OCI-LY7 (cell line): ENCODE data around the gene MMP1. TPM values are rescaled to one million over a fixed set of nuclear protein-coding genes. Genes with fewer than 3 reads are reported as not detected.

Experiments used
- BruUV-seq: library from RNA; stranded (reverse); fragments of 400-500 nt; replicated peaks from 2 replicates; lab custom pipeline; 2021; lab: Mats Ljungman, UMichigan
- CTCF ChIA-PET: fragments of 300-600 bp; sonication (Branson Sonifier 250); formaldehyde crosslinking; loops from one replicate; lab custom pipeline; 2022; ENCODE audit warnings: antibody characterized with exemption; ENCODE audit not compliant: unreplicated experiment; lab: Charles Lee
- POLR2A ChIA-PET: fragments of 300-600 bp; sonication (Branson Sonifier 250); formaldehyde crosslinking; loops from one replicate; lab custom pipeline; 2022; ENCODE audit warnings: antibody characterized with exemption; lab: Charles Lee
- DNase-seq: peaks from one replicate; pipeline ENCODE4 v3.0.0-alpha.2; 2015; ENCODE audit warnings: low spot score
- H2AFZ ChIP-seq: fragments of 200-600 bp; sonication (generic), shearing (Covaris generic); 2 replicates; pipeline ENCODE4 v1.6.1; 2014; ENCODE audit warnings: mild to moderate bottlenecking, antibody characterized with exemption, low read length, moderate library complexity
- H3K27ac ChIP-seq: fragments of 200-600 bp; sonication (generic); 2 replicates; pipeline ENCODE4 v1.5.1; 2014; ENCODE audit warnings: mixed run types, low read depth, mild to moderate bottlenecking, moderate library complexity, low read length, inconsistent platforms; ENCODE audit not compliant: poor library complexity, severe bottlenecking
- H3K36me3 ChIP-seq: fragments of 200-600 bp; sonication (generic); 2 replicates; pipeline ENCODE4 v1.6.1; 2014; ENCODE audit warnings: mild to moderate bottlenecking, antibody characterized with exemption, low read length, moderate library complexity, mixed read lengths; ENCODE audit not compliant: insufficient read depth
- H3K4me1 ChIP-seq: fragments of 200-600 bp; sonication (generic); 2 replicates; pipeline ENCODE4 v1.5.1; 2014; ENCODE audit warnings: mild to moderate bottlenecking, low read length; ENCODE audit not compliant: insufficient read depth, poor library complexity, severe bottlenecking
- H3K4me2 ChIP-seq: fragments of 200-600 bp; sonication (generic); 2 replicates; pipeline ENCODE4 v1.6.1; 2014; ENCODE audit warnings: mild to moderate bottlenecking, low read length
- H3K4me3 ChIP-seq: fragments of 200-600 bp; sonication (generic); 2 replicates; pipeline ENCODE4 v1.5.1; 2014; ENCODE audit warnings: mild to moderate bottlenecking, low read depth, low read length; ENCODE audit not compliant: poor library complexity, severe bottlenecking
- H3K79me2 ChIP-seq: fragments of 200-600 bp; sonication (generic); 2 replicates; pipeline ENCODE4 v1.6.1; 2016; ENCODE audit warnings: low read depth, mild to moderate bottlenecking, low read length, moderate library complexity, mixed read lengths; ENCODE audit not compliant: insufficient read depth
- H3K9me2 ChIP-seq: fragments of 200-600 bp; sonication (generic); 2 replicates; pipeline ENCODE4 v1.6.1; 2016; ENCODE audit warnings: mild to moderate bottlenecking, low read length, mixed read lengths; ENCODE audit not compliant: insufficient read depth
- H3K9me3 ChIP-seq: fragments of 200-600 bp; sonication (generic); 2 replicates; pipeline ENCODE4 v1.6.1; 2014; ENCODE audit warnings: mild to moderate bottlenecking, mixed run types, low read length, mixed read lengths
- H4K20me1 ChIP-seq: fragments of 200-600 bp; sonication (generic); 2 replicates; pipeline ENCODE4 v1.6.1; 2014; ENCODE audit warnings: mild to moderate bottlenecking, antibody characterized with exemption, low read length, moderate library complexity, mixed read lengths; ENCODE audit not compliant: insufficient read depth
- EZH2phosphoT487 ChIP-seq: fragments of 200-600 bp; sonication (generic); IDR thresholded peaks from 2 replicates; pipeline ENCODE4 v1.6.1; 2018; ENCODE audit warnings: low read depth, borderline replicate concordance, mild to moderate bottlenecking, mixed run types, antibody characterized with exemption, low read length, moderate library complexity, mixed read lengths
- intact Hi-C: fragments of 100-400 bp; cut with micrococcal nuclease; formaldehyde crosslinking; loops from one replicate; pipeline ENCODE4 v1.10.0; 2022; ENCODE audit not compliant: unreplicated experiment
- total RNA-seq, 2 experiments: library from RNA; depleted of rRNA in 1 of 2; stranded (reverse); fragments of >200 nt in 1 of 2; shearing (Covaris generic) in 1 of 2; gene quantifications; 2 replicates each; pipeline ENCODE4 v1.2.3, GENCODE V29; 2014 to 2022
- TF ChIP-seq, protein P1 (sequence below): fragments of 200-600 bp; sonication (generic); conservative IDR thresholded peaks from 2 replicates; pipeline ENCODE4 v1.5.1; 2014; ENCODE audit warnings: mild to moderate bottlenecking, antibody characterized with exemption, low read length, moderate library complexity, mixed read lengths

Gene MMP1
- total RNA-seq, 2 experiments from 2014 or later = not detected

DNA sequence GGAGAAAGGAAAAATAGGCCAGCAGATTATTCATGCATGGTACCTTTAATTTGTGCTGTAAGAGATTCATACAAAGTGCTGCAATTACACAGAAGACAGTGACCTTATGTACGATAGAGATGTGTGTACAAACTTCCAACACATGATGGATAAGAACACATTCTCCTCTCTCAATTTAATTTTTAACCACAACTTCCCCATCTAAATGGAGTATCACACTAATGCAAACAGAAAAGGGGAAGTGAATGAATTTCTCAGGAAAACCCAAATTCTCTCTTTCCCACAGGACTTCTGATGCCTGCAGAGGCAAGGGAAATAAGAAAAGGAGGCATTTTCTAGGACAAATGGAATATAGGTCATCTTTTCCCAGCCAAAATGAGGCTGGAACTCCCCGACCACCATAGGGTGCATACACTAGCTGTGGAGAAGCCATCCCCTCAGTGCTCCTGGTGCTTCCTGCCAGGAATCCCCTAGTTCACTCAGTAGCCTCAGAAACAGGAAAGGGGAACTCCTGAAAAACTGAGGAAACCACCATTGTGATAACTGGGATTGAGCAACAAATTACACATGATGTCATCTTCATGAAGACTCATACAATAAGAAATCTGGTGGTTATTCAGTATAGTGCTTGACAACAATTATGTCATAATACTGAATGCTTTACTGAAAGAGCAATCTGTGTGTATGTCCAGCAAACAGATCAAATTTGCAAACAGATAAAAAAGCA, 40.0 kb downstream of the MMP1 start:
- intact Hi-C loops = no loop called here

DNA sequence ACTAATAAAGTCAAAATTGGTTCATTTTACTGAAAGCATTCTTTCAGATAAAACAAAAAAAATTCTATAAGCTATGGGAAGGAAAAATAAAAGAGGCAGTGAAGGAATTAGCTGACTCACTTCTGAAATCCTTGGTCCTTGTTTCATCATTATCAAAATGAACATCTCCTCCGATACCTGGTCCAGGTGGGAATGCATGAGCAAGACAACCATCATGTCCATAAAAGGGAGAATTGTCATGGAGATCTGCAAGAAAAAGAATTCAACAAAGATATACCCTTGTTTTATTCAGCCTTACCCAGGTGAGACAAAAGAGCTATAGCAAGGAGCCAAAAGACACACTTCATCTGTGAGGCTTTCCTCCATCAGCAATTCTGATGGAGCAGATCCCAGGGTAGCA, 44.7 kb downstream of the MMP1 start:
- no peak for DNase-seq
- Histone ChIP-seq H3K4me2 (no peak overlapping the region), H4K20me1 (no peaks in the 10 kb centered on the region), H3K4me3 (no peak overlapping the region), H2AFZ (no peak overlapping the region), H3K9me2 (no peaks in the 10 kb centered on the region), H3K4me1 (no peaks in the 10 kb centered on the region), H3K36me3 (no peaks in the 10 kb centered on the region), H3K27ac (no peak overlapping the region), H3K9me3 (no peaks in the 10 kb centered on the region), H3K79me2 (no peaks in the 10 kb centered on the region)
- ChIA-PET CTCF (no interaction called here), POLR2A (interaction anchor here (0.6 kb wide), 1 partner anchor 121 kb away, joined by 5 read pairs; no protein-coding TSS in a partner anchor)
- intact Hi-C loops = no loop called here
- TF ChIP-seq, protein P1, sequence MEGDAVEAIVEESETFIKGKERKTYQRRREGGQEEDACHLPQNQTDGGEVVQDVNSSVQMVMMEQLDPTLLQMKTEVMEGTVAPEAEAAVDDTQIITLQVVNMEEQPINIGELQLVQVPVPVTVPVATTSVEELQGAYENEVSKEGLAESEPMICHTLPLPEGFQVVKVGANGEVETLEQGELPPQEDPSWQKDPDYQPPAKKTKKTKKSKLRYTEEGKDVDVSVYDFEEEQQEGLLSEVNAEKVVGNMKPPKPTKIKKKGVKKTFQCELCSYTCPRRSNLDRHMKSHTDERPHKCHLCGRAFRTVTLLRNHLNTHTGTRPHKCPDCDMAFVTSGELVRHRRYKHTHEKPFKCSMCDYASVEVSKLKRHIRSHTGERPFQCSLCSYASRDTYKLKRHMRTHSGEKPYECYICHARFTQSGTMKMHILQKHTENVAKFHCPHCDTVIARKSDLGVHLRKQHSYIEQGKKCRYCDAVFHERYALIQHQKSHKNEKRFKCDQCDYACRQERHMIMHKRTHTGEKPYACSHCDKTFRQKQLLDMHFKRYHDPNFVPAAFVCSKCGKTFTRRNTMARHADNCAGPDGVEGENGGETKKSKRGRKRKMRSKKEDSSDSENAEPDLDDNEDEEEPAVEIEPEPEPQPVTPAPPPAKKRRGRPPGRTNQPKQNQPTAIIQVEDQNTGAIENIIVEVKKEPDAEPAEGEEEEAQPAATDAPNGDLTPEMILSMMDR = no peak
- no peak for TF ChIP-seq EZH2phosphoT487
- no TSS peak for BruUV-seq

More for the DNA sequence above, 40.0 kb downstream of the MMP1 start:
- Histone ChIP-seq H4K20me1 (no peaks in the 10 kb centered on the region), H3K9me2 (no peaks in the 10 kb centered on the region), H3K4me1 (no peaks in the 10 kb centered on the region), H3K27ac (no peak overlapping the region), H3K36me3 (no peaks in the 10 kb centered on the region), H3K9me3 (no peaks in the 10 kb centered on the region), H3K4me3 (no peak overlapping the region), H2AFZ (no peak overlapping the region), H3K79me2 (no peaks in the 10 kb centered on the region), H3K4me2 (no peak overlapping the region)
- no TSS peak for BruUV-seq
- ChIA-PET POLR2A (no interaction called here), CTCF (no interaction called here)
- no peak for TF ChIP-seq EZH2phosphoT487
- TF ChIP-seq, protein P1 = no peak
- DNase-seq = no peak

DNA sequence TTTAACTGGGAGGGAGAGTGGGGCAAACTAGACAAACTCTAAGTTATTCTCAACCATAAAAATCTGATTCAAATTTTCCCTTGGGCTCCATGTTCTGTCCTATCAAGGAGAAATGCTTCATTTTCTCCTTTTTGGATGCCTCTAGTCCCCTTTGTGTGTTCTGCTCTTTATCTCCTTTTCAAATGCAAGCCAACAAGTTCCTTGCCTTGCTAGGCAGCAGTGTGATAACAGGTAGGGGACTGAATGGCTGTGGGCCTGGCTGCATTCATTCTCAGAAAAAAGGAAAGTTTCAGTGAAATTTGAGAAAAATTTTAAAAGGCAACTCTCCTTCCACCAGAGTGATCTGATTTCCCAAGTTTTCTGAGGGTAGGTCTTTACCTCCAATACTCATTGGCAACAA, 46.3 kb downstream of the MMP1 start:
- Histone ChIP-seq H4K20me1 (no peaks in the 10 kb centered on the region), H3K27ac (no peak overlapping the region), H3K9me3 (no peaks in the 10 kb centered on the region), H2AFZ (no peak overlapping the region), H3K4me1 (no peaks in the 10 kb centered on the region), H3K4me3 (no peak overlapping the region), H3K36me3 (no peaks in the 10 kb centered on the region), H3K79me2 (no peaks in the 10 kb centered on the region), H3K9me2 (no peaks in the 10 kb centered on the region), H3K4me2 (no peak overlapping the region)
- ChIA-PET CTCF (no interaction called here), POLR2A (interaction anchor here (1.0 kb wide), 1 partner anchor 10 kb away, joined by 3 read pairs; no protein-coding TSS in a partner anchor)
- TF ChIP-seq, protein P1 = no peak
- TF ChIP-seq EZH2phosphoT487 = no peak
- no peak for DNase-seq
- no TSS peak for BruUV-seq
- intact Hi-C loops = no loop called here
